MV-4-11 (cell line): ENCODE measurements around the gene EXD3.
A peak's percentile ranks its signal among the peaks of the same experiment; 100 is the strongest.

Experiments
- DNase-seq: peaks from one replicate; lab custom pipeline; 2025; lab: John Stamatoyannopoulos, UW

EXD3 gene

DNA sequence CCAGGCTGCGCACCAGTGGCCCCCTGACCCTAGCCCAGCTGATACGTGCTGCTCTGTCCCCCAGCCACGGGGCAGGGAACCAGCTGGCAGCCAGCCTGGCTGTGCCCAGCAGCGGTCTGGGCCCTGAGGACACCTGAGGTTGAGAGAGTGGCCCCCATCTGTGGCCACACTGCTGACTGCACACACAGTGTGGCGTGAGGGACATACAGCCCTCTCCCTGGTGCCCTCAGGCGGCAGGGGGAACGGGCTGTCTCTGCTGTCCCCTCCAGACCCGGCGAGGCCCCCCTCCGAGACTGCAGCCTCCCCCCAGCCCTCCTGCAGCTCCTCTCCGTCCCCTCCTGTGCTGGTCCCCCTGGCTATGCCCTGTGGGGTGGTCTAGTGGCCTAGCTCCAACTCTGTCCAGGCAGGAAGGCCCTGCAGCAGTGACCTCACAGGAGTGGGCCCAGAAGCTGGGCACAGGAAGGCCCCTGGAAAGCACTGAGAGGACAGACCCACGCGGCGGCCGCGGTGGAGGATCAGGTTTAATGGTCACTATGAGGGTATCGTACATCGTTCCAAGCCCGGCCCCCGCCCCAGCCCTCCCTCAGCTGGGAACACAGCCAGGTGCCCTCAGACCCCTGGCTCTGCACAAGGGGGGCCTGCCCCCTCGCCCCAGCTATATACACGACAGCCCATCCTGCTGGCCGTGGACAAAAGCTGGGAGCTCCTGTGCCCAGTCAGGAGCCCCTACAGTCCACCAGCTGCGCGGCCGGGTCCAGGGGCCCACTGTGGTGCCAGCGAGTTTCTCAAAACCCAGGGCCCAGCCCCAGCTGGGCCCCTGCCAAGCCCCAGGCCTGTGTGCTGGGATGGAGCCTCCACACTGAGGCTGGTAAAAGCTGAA lies 25.0 kb upstream of the EXD3 start:
- DNase-seq: no peak

DNA sequence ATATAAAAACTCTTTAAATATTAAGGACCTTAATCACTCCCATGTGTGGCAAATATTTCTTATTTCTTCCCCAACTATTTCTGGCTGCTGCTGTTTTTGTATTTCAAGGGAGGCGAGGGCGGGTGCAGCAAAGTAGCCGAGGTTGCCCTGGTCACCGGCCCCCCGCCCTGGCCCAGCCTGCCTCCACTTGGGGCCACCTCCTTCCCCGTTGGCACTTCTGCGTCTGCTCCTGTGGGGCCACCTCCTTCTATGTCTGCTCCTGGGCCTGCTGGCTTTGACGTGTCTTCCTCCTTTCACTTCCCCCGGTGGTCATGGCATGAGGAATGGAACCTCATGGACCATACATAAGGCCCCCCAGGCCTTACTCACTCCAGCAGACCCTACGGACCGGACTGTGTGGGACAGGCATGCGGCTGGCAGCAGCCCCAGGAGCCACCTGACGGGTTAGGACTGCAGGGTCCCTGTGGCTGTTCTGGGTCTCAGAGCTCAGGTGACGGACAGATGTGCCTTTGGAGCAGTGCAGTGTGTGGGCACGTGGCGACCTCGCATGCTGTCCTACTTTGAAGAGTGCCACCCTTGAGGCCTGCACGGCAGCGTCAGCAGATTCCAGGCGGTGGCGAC lies 24.0 kb upstream of the EXD3 start:
- peak; percentile 77 for DNase-seq

- no peak for DNase-seq
These were observed 23.0 kb upstream of the EXD3 start for GRCh38 chr9:137445930-137446431.

GRCh38 chr9:137445275-137445807 lies 22.4 kb upstream of the EXD3 start:
- DNase-seq: peak; percentile 62

GRCh38 chr9:137444106-137444790 lies 21.3 kb upstream of the EXD3 start:
- DNase-seq: no peak

GRCh38 chr9:137441935-137442321 lies 19.0 kb upstream of the EXD3 start:
- no peak for DNase-seq

- DNase-seq: no peak
These were observed 18.4 kb upstream of the EXD3 start, which contains the start of gene ENTPD8 for GRCh38 chr9:137441289-137441934. Gene ENTPD8 (minus strand): TSS chr9:137441357. CDS start chr9:137438285, 3,072 bp downstream.

GRCh38 chr9:137439158-137439714 lies 16.3 kb upstream of the EXD3 start:
- no peak for DNase-seq

DNA sequence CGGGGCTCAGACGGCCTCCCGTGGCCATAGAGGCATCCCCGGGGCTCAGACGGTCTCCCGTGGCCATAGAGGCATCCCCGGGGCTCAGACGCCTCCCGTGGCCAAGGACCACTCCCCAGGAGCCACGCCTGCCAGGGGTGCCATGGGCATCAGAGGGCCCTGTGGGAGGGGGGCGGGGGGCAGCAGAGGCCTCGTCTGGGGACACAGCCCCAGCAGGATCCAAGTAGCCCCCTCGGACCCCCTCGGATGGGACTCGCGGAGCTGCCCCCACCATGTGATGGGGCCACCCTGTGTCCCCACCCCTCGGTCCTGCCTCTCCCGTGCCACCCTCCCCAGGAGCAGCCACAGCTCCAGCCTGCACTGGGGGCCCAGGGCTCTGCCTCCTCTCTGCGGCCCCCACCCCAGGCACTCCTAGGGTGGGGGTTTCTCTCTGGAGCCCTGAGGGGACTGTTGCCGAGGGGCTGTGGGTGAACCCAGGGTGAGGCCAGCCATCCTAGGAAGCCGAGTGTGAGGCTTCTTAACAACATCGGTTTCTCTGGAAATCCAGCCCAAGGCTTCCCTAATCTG lies 15.7 kb upstream of the EXD3 start:
- DNase-seq: no peak

GRCh38 chr9:137437691-137438590 lies 15.0 kb upstream of the EXD3 start:
- DNase-seq: no peak

GRCh38 chr9:137436761-137437600 lies 14.0 kb upstream of the EXD3 start:
- no peak for DNase-seq

- DNase-seq: peak; percentile 59
These were observed 13.2 kb upstream of the EXD3 start for GRCh38 chr9:137435980-137436760.

- DNase-seq: no peak
These were observed 12.5 kb upstream of the EXD3 start for GRCh38 chr9:137435381-137435891.

- no peak for DNase-seq
These were observed 11.8 kb upstream of the EXD3 start for GRCh38 chr9:137434498-137435380.

GRCh38 chr9:137433916-137434431 lies 11.0 kb upstream of the EXD3 start:
- DNase-seq: no peak

GRCh38 chr9:137433349-137433915 lies 10.5 kb upstream of the EXD3 start:
- DNase-seq: no peak
